ENCODE data around the gene AUTS2.

DNA sequence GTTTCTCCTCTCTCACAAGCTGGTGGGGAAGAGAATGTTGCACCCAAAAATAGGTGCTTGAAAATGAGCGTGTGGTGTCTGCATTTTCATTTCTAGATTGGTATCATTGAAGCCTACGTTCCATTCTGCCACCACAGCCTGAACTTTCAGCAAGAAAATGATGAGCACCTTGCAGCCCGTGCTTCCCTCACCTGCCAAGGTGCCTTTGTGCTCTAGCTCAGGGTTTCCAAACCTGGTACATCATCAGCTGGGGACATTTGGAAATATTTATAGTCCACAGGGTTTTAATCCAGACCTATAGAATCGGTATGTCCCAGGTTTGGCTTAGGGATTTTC is 701.2 kb downstream of the AUTS2 start:
- TF ChIP-seq, protein P1, sequence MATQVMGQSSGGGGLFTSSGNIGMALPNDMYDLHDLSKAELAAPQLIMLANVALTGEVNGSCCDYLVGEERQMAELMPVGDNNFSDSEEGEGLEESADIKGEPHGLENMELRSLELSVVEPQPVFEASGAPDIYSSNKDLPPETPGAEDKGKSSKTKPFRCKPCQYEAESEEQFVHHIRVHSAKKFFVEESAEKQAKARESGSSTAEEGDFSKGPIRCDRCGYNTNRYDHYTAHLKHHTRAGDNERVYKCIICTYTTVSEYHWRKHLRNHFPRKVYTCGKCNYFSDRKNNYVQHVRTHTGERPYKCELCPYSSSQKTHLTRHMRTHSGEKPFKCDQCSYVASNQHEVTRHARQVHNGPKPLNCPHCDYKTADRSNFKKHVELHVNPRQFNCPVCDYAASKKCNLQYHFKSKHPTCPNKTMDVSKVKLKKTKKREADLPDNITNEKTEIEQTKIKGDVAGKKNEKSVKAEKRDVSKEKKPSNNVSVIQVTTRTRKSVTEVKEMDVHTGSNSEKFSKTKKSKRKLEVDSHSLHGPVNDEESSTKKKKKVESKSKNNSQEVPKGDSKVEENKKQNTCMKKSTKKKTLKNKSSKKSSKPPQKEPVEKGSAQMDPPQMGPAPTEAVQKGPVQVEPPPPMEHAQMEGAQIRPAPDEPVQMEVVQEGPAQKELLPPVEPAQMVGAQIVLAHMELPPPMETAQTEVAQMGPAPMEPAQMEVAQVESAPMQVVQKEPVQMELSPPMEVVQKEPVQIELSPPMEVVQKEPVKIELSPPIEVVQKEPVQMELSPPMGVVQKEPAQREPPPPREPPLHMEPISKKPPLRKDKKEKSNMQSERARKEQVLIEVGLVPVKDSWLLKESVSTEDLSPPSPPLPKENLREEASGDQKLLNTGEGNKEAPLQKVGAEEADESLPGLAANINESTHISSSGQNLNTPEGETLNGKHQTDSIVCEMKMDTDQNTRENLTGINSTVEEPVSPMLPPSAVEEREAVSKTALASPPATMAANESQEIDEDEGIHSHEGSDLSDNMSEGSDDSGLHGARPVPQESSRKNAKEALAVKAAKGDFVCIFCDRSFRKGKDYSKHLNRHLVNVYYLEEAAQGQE (IDR thresholded peaks at IDR 0.05; ENCODE audit: insufficient replicate concordance, low read depth) = no peak
- TF ChIP-seq POLR2AphosphoS5 (IDR thresholded peaks at IDR 0.05; ENCODE audit: low read depth) = no peak
- TF ChIP-seq, protein P2, sequence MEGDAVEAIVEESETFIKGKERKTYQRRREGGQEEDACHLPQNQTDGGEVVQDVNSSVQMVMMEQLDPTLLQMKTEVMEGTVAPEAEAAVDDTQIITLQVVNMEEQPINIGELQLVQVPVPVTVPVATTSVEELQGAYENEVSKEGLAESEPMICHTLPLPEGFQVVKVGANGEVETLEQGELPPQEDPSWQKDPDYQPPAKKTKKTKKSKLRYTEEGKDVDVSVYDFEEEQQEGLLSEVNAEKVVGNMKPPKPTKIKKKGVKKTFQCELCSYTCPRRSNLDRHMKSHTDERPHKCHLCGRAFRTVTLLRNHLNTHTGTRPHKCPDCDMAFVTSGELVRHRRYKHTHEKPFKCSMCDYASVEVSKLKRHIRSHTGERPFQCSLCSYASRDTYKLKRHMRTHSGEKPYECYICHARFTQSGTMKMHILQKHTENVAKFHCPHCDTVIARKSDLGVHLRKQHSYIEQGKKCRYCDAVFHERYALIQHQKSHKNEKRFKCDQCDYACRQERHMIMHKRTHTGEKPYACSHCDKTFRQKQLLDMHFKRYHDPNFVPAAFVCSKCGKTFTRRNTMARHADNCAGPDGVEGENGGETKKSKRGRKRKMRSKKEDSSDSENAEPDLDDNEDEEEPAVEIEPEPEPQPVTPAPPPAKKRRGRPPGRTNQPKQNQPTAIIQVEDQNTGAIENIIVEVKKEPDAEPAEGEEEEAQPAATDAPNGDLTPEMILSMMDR (IDR thresholded peaks at IDR 0.05; ENCODE audit: insufficient read depth, low read length) = no peak

All from HL-60 (cell line).